HepG2 (cell line): ENCODE results near the gene INO80B. TPM values are rescaled to one million over a fixed set of nuclear protein-coding genes. Genes with fewer than 3 reads are reported as not detected.
A peak's percentile ranks its signal among the peaks of the same experiment; 100 is the strongest.

ENCODE experiments used
- CENPT ChIP-seq: sonication (generic); formaldehyde crosslinking; IDR thresholded peaks from 2 replicates; pipeline ENCODE4 v1.8.0; 2022; ENCODE audit warnings: low read depth, mild to moderate bottlenecking, moderate library complexity, missing genetic modification reagents
- FOXP1 ChIP-seq, 2 experiments: fragments of 450-650 bp in 1 of 2; IDR thresholded peaks; 2 replicates each; pipeline ENCODE4 v1.6.1; 2017 to 2018; ENCODE audit warnings: antibody characterized with exemption in 1 of 2
- GATAD1 ChIP-seq: IDR thresholded peaks from 2 replicates; pipeline ENCODE4 v1.6.1; 2016; ENCODE audit warnings: missing genetic modification reagents, missing compliant biosample characterization
- KLF16 ChIP-seq, 2 experiments: sonication (generic) in 1 of 2; formaldehyde crosslinking in 1 of 2; IDR thresholded peaks; 2 replicates each; pipeline versions ENCODE4 v1.6.1 to v1.8.0; 2016 to 2023; ENCODE audit warnings: missing genetic modification reagents in 2 of 2, missing compliant biosample characterization in 1 of 2
- MTA1 ChIP-seq: sonication (generic); formaldehyde crosslinking; IDR thresholded peaks from 2 replicates; pipeline ENCODE4 v1.4.0; 2020; ENCODE audit warnings: missing genetic modification reagents, mild to moderate bottlenecking, borderline replicate concordance
- MXD3 ChIP-seq: IDR thresholded peaks from 2 replicates; pipeline ENCODE4 v1.6.1; 2016; ENCODE audit warnings: mild to moderate bottlenecking, missing biosample characterization, missing genetic modification reagents
- POGK ChIP-seq: sonication (generic); formaldehyde crosslinking; conservative IDR thresholded peaks from 2 replicates; pipeline ENCODE4 v1.8.0; 2022; ENCODE audit warnings: mild to moderate bottlenecking, moderate library complexity, missing genetic modification reagents
- RFXAP ChIP-seq: sonication (generic); formaldehyde crosslinking; IDR thresholded peaks from 2 replicates; pipeline ENCODE4 v1.4.0; 2020; ENCODE audit warnings: missing genetic modification reagents, borderline replicate concordance
- SKI ChIP-seq: fragments of 450-650 bp; IDR thresholded peaks from one replicate; pipeline ENCODE4 v1.6.1; 2018; ENCODE audit warnings: mild to moderate bottlenecking; ENCODE audit not compliant: partially characterized antibody
- SP5 ChIP-seq: IDR thresholded peaks from 2 replicates; pipeline ENCODE4 v1.6.1; 2016; ENCODE audit warnings: low read depth, borderline replicate concordance
- XRCC5 ChIP-seq: fragments of 200-400 bp; formaldehyde crosslinking; optimal IDR thresholded peaks from 2 replicates; pipeline ENCODE3; 2017; ENCODE audit warnings: mild to moderate bottlenecking, low read length
- ZNF335 ChIP-seq: sonication (generic); formaldehyde crosslinking; IDR thresholded peaks from 2 replicates; pipeline ENCODE4 v1.4.0; 2020; ENCODE audit warnings: missing genetic modification reagents
- ZNF382 ChIP-seq: sonication (generic); formaldehyde crosslinking; IDR thresholded peaks from 2 replicates; pipeline ENCODE4 v1.5.0; 2020; ENCODE audit warnings: missing genetic modification reagents, mild to moderate bottlenecking, borderline replicate concordance
- ZNF484 ChIP-seq: sonication (generic); formaldehyde crosslinking; IDR thresholded peaks from 2 replicates; pipeline ENCODE4 v1.5.1; 2020; ENCODE audit warnings: mild to moderate bottlenecking, low read depth, missing genetic modification reagents, borderline replicate concordance
- ZNF530 ChIP-seq: sonication (generic); formaldehyde crosslinking; IDR thresholded peaks from 2 replicates; pipeline ENCODE4 v1.5.0; 2020; ENCODE audit warnings: low read depth, mild to moderate bottlenecking, missing genetic modification reagents
- ZNF576 ChIP-seq: sonication (generic); formaldehyde crosslinking; IDR thresholded peaks from 2 replicates; pipeline ENCODE4 v1.4.0; 2020; ENCODE audit warnings: mild to moderate bottlenecking, missing genetic modification reagents
- ZNF589 ChIP-seq: sonication (generic); formaldehyde crosslinking; conservative IDR thresholded peaks from 2 replicates; pipeline ENCODE4 v1.8.0; 2022; ENCODE audit warnings: mild to moderate bottlenecking, moderate library complexity, missing genetic modification reagents
- ZNF704 ChIP-seq: sonication (generic); formaldehyde crosslinking; IDR thresholded peaks from 2 replicates; pipeline ENCODE4 v1.8.1; 2023; ENCODE audit warnings: mild to moderate bottlenecking, inconsistent platforms, moderate library complexity, missing genetic modification reagents, borderline replicate concordance
- ZNF768 ChIP-seq: sonication (generic); formaldehyde crosslinking; IDR thresholded peaks from 2 replicates; pipeline ENCODE4 v1.4.0; 2020; ENCODE audit warnings: missing genetic modification reagents
- ZNF816 ChIP-seq: sonication (generic); formaldehyde crosslinking; IDR thresholded peaks from 2 replicates; pipeline ENCODE4 v1.8.0; 2022; ENCODE audit warnings: missing genetic modification reagents, mild to moderate bottlenecking, borderline replicate concordance
- ZNF850 ChIP-seq: sonication (generic); formaldehyde crosslinking; conservative IDR thresholded peaks from 2 replicates; pipeline ENCODE4 v1.9.0; 2021; ENCODE audit warnings: mild to moderate bottlenecking, missing genetic modification reagents
- polyA plus RNA-seq, 8 experiments: library from polyadenylated mRNA; depleted of rRNA in 3 of 8; stranded (reverse) in 7 of 8; unstranded in 1 of 8; fragments of >200 nt; fragmentation: Illumina TruSeq in 4 of 8; extraction: Trizol in 4 of 8; gene quantifications; 2 replicates each; pipeline versions ENCODE4 v1.2.1 to v1.2.3, GENCODE V29; 2011 to 2016; ENCODE audit warnings: low read depth in 4 of 8, missing spikeins in 1 of 8, mixed read lengths in 1 of 8; ENCODE audit not compliant: insufficient read depth in 1 of 8
- total RNA-seq, 5 experiments: library from RNA; depleted of rRNA; stranded (reverse); fragments of >200 nt; fragmentation: Illumina TruSeq; extraction: Trizol; gene quantifications; 2 replicates each; pipeline ENCODE4 v1.2.3, GENCODE V29; 2016; ENCODE audit warnings: low read depth in 1 of 5

Gene INO80B
- total and polyA plus RNA-seq, 2 of the 13 experiments (the other 11 are each of a cell fraction or from before 2014, with no cell fraction given): 6.2 to 14.5 TPM

GRCh38 chr2:74482801-74483674 lies 28.2 kb downstream of the INO80B start, which contains the start of the genes CCDC142 and TTC31 (continued):
- TF ChIP-seq POGK (CRISPR knock-in tag) (peak; percentile 68), GATAD1 (CRISPR knock-in tag) (peak; percentile 99), ZNF530 (no peak), ZNF335 (CRISPR knock-in tag) (peak; percentile 93), ZNF382 (CRISPR knock-in tag) (no peak), FOXP1 (IDR thresholded peaks at IDR 0.05) (no peak), FOXP1 (CRISPR knock-in tag; IDR thresholded peaks at IDR 0.05) (0 out of 2 replicates have a peak, but pooled peaks have one; percentile 4), ZNF589 (CRISPR knock-in tag) (peak; percentile 74; the same call in 1 of the 2 replicates), MXD3 (CRISPR knock-in tag) (peak; percentile 89), ZNF484 (CRISPR knock-in tag) (no peak), ZNF768 (CRISPR knock-in tag) (peak; percentile 34; the same call in 1 of the 2 replicates), ZNF576 (peak; percentile 68; the same call in 1 of the 2 replicates), SKI (peak; percentile 18), ZNF704 (CRISPR knock-in tag) (no peak), RFXAP (CRISPR knock-in tag) (peak; percentile 77; the same call in 1 of the 2 replicates), MTA1 (no peak; the same call in 1 of the 2 replicates), XRCC5 (peak; percentile 91), CENPT (no peak; the same call in 1 of the 2 replicates), SP5 (peak; percentile 83), ZNF816 (CRISPR knock-in tag) (peak; percentile 75; the same call in 1 of the 2 replicates), KLF16 (CRISPR knock-in tag; IDR thresholded peaks at IDR 0.05) (peak in 1 of 2 experiments; percentile 96; a peak in 2 of 4 replicates), ZNF850 (CRISPR knock-in tag) (0 out of 2 replicates have a peak, but pooled peaks have one; percentile 91)
